Urinary bladder (tissue), 4 donors: ENCODE measurements around the gene HBM. TPM values are rescaled to one million over a fixed set of nuclear protein-coding genes. Genes with fewer than 3 reads are reported as not detected.
"Not testable (repeated sequence)": the region's sequence is repeated elsewhere in the genome, so short reads cannot be mapped to it uniquely, and the experiment has no call there.

Experiments
- DNase-seq: peaks from one replicate; pipeline ENCODE4 v3.0.0-alpha.2; 2015; ENCODE audit errors: extremely low spot score
- H3K27ac ChIP-seq: one replicate; pipeline ENCODE4 v1.5.1; 2013; ENCODE audit warnings: low read depth, mild to moderate bottlenecking, moderate library complexity
- H3K36me3 ChIP-seq: one replicate; pipeline ENCODE4 v1.6.1; 2013; ENCODE audit warnings: mild to moderate bottlenecking, moderate library complexity; ENCODE audit not compliant: insufficient read depth
- H3K4me1 ChIP-seq: one replicate; pipeline ENCODE4 v1.6.1; 2013; ENCODE audit warnings: mild to moderate bottlenecking, moderate library complexity; ENCODE audit not compliant: insufficient read depth
- H3K4me3 ChIP-seq: one replicate; pipeline ENCODE4 v1.5.1; 2013; ENCODE audit warnings: low read depth, low read length
- WGBS: extraction: QIAGEN DNeasy Blood & Tissue Kit; methylation state at CpG from one replicate; pipeline ENCODE4 v1.1.7; 2013; 5-methylcytosine and 5-hydroxymethylcytosine counted together
- polyA plus RNA-seq: library from polyadenylated mRNA; stranded (reverse); fragments of 200-250 nt; gene quantifications from one replicate; pipeline ENCODE4 v1.2.3, GENCODE V29; 2013
- total RNA-seq: library from RNA; depleted of rRNA; stranded (reverse); fragments of >200 nt; gene quantifications from one replicate; pipeline ENCODE4 v1.2.3, GENCODE V29; 2014
- donor health status: healthy with polysubstance abuse.
- donor health status: healthy.

The HBM gene
- total and polyA plus RNA-seq, 2 donors: 14.8 TPM; not detected in 1

DNA sequence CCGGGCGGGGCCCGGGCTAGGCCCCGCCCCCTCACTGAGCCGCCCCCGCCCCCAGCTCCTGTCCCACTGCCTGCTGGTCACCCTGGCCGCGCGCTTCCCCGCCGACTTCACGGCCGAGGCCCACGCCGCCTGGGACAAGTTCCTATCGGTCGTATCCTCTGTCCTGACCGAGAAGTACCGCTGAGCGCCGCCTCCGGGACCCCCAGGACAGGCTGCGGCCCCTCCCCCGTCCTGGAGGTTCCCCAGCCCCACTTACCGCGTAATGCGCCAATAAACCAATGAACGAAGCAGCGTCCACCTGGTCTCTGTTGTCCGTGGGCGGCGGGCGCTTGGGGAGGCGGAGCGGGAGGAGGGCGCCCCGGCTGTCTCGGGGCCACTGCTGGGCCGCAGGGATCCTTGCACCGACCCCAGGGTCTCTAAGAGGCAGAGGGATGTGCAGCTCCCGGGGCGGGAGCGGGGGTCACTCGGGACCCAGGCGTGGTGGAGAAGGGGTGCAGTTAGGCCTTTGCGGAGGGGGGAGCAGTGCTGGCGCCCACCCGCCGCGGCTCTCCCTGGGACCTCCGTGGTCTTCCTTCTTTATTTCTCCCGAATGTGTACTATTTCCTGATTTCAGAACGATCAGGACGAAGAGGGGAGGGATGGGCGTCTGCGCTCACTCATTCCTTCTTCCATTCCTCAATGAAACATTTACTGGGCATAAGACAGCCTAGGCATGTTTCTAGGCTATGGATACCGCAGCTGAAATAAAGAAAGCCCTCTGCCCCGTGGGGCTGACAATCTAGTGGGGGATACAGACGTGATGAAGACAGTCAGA, 11.4 kb upstream of the HBM start:
- no peak overlapping the region for H3K27ac ChIP-seq
- peak overlapping the region; percentile 33 for H3K4me3 ChIP-seq
- no peak for DNase-seq

GRCh38 chr16:155031-155398, 10.8 kb upstream of the HBM start:
- no peak overlapping the region for H3K4me3 ChIP-seq
- 68% methylated on average over 7 of the region's 7 CpGs for WGBS
- no peaks in the 10 kb centered on the region for H3K36me3 ChIP-seq
- H3K4me1 ChIP-seq: no peaks in the 10 kb centered on the region
- DNase-seq: no peak
- H3K27ac ChIP-seq: no peak overlapping the region

More for the DNA sequence above, 11.4 kb upstream of the HBM start:
- H3K36me3 ChIP-seq: no peaks in the 10 kb centered on the region
- H3K4me1 ChIP-seq: no peaks in the 10 kb centered on the region
- WGBS: 2% methylated on average over 50 of the region's 59 CpGs

DNA sequence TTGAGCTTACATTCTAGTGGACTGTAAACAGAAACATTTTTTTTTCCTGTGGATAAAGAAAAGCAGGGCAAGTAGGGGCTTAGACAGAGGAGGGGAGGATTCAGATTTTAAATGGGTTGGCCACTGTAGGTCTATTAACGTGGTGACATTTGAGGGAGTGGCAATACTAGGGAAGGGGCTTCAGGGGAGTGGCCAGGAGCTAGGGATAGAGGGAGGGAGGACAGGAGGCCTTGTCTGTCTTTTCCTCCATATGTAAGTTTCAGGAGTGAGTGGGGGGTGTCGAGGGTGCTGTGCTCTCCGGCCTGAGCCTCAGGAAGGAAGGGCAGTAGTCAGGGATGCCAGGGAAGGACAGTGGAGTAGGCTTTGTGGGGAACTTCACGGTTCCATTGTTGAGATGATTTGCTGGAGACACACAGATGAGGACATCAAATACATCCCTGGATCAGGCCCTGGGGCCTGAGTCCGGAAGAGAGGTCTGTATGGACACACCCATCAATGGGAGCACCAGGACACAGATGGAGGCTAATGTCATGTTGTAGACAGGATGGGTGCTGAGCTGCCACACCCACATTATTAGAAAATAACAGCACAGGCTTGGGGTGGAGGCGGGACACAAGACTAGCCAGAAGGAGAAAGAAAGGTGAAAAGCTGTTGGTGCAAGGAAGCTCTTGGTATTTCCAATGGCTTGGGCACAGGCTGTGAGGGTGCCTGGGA, 6.5 kb upstream of the HBM start:
- no peak overlapping the region for H3K27ac ChIP-seq
- no peaks in the 10 kb centered on the region for H3K4me1 ChIP-seq
- DNase-seq: no peak
- 44% methylated on average over 6 of the region's 6 CpGs for WGBS
- no peak overlapping the region for H3K4me3 ChIP-seq
- no peaks in the 10 kb centered on the region for H3K36me3 ChIP-seq

DNA sequence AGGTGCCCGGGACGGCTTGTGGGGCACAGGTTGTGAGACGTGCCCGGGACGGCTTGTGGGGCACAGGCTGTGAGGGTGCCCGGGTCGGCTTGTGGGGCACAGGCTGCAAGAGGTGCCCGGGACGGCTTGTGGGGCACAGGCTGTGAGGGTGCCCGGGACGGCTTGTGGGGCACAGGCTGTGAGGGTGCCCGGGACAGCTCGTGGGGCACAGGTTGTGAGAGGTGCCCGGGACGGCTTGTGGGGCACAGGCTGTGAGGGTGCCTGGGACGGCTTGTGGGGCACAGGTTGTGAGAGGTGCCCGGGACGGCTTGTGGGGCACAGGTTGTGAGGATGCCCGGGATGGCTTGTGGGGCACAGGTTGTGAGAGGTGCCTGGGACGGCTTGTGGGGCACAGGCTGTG, 5.5 kb upstream of the HBM start:
- WGBS: 70% methylated on average over 20 of the region's 20 CpGs
- DNase-seq, H3K4me3 ChIP-seq, H3K27ac ChIP-seq, H3K36me3 ChIP-seq, H3K4me1 ChIP-seq: not testable (repeated sequence)

DNA sequence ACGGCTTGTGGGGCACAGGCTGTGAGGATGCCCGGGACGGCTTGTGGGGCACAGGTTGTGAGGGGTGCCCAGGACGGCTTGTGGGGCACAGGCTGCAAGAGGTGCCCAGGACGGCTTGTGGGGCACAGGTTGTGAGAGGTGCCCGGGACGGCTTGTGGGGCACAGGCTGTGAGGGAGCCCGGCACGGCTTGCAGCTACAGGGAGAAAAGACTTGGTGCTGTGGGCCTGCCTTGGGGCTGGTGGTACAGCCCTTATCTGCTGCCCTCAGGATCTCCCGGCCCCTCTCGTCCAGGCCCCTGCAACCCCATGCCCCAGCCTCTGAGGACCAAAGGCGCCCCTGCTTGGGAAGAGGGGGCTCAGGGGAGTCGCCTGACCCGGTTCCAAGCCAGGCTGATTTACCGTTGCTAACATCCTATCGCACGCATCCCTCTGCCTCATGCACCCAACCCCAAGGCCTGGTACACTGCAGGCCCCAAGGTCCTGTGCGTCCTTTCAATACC, 5.0 kb upstream of the HBM start:
- Histone ChIP-seq H3K4me1 (no peaks in the 10 kb centered on the region), H3K36me3 (no peaks in the 10 kb centered on the region), H3K27ac (no peak overlapping the region), H3K4me3 (no peak overlapping the region)
- DNase-seq: no peak
- 68% methylated on average over 18 of the region's 18 CpGs for WGBS

GRCh38 chr16:162271-162991, 3.3 kb upstream of the HBM start:
- no peak overlapping the region for H3K4me3 ChIP-seq
- WGBS: 88% methylated on average over 13 of the region's 13 CpGs
- DNase-seq: no peak

GRCh38 chr16:163139-163538, 2.6 kb upstream of the HBM start:
- 85% methylated on average over 10 of the region's 10 CpGs for WGBS
- H3K27ac ChIP-seq, H3K4me3 ChIP-seq, H3K36me3 ChIP-seq, H3K4me1 ChIP-seq, DNase-seq: not testable (repeated sequence)

More at GRCh38 chr16:162271-162991, 3.3 kb upstream of the HBM start:
- H3K27ac ChIP-seq: no peak overlapping the region
- H3K36me3 ChIP-seq: no peaks in the 10 kb centered on the region
- no peaks in the 10 kb centered on the region for H3K4me1 ChIP-seq

DNA sequence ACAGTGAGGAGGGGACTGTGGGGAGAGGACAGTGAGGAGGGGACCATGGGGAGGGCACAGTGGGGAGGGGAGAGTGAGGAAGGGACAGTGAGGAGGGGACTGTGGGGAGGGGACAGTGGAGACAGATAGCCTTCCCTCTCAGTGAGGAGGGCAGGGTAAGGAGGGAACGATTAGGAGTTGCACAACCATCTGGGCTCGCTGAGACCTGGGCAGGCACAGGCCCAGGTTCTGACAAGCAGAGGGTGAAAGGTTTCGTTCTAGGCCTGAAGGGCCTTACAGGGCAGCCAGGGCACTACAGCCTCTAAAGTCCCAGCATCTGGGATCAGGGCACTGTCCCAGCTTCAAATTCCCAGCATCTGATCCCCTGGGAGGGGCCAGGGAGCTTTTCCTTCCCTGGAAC, 2.1 kb upstream of the HBM start:
- not testable (repeated sequence) for H3K27ac ChIP-seq, H3K4me1 ChIP-seq, DNase-seq, H3K36me3 ChIP-seq, H3K4me3 ChIP-seq
- 46% methylated on average over 2 of the region's 3 CpGs for WGBS

DNA sequence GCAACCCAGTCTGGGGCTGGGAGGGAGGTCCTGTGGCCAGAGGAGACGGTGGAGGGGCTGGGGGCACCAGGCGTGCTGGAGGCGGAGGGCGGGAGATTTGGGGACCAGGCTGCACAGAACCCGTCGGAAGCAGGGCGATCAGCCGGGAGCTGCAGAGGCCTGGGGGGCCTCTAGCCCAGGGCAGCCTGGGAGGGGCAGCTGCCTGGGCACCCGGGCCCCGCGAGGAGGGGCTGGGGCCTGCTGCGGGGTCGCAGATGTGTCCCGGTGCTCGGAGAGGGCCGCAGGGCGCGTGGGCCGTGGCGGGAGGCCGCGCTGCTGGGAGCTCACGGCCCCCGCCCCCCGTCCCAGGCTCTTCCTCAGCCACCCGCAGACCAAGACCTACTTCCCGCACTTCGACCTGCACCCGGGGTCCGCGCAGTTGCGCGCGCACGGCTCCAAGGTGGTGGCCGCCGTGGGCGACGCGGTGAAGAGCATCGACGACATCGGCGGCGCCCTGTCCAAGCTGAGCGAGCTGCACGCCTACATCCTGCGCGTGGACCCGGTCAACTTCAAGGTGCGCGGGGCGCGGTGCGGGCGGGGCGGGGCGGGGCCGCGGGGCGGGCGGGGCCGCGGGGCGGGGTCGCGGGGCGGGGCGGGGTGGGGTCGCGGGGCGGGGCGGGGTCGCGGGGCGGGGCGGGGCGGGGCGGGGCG, 1.5 kb upstream of the HBM start:
- not testable (repeated sequence) for DNase-seq, H3K27ac ChIP-seq, H3K4me1 ChIP-seq, H3K4me3 ChIP-seq, H3K36me3 ChIP-seq
- 0% methylated on average over 10 of the region's 80 CpGs for WGBS

GRCh38 chr16:164827-165538, 795 bp upstream of the HBM start:
- no peak overlapping the region for H3K4me3 ChIP-seq
- no peaks in the 10 kb centered on the region for H3K36me3 ChIP-seq
- no peaks in the 10 kb centered on the region for H3K4me1 ChIP-seq
- no peak for DNase-seq
- H3K27ac ChIP-seq: no peak overlapping the region
- WGBS: 2% methylated on average over 46 of the region's 77 CpGs

- Histone ChIP-seq H3K4me3 (no peak overlapping the region), H3K27ac (no peak overlapping the region), H3K4me1 (no peaks in the 10 kb centered on the region), H3K36me3 (no peaks in the 10 kb centered on the region)
- 4% methylated on average over 45 of the region's 45 CpGs for WGBS
- no peak for DNase-seq
Measured at GRCh38 chr16:166375-167121, 770 bp downstream of the HBM start.

GRCh38 chr16:167122-167690, 1.4 kb downstream of the HBM start:
- H3K4me1 ChIP-seq: no peaks in the 10 kb centered on the region
- no peaks in the 10 kb centered on the region for H3K36me3 ChIP-seq
- no peak overlapping the region for H3K4me3 ChIP-seq
- 7% methylated on average over 11 of the region's 11 CpGs for WGBS
- DNase-seq: no peak
- no peak overlapping the region for H3K27ac ChIP-seq
